IMR-90 (cell line): ENCODE data around the gene ZNF579. TPM values are rescaled to one million over a fixed set of nuclear protein-coding genes. Genes with fewer than 3 reads are reported as not detected.

Experiments used
- ATAC-seq: fragments of 200-7000 bp; cut with Tn5 transposase; 2 replicates; pipeline ENCODE4 v1.9.1; 2020; ENCODE audit warnings: low read depth, mild to moderate bottlenecking, moderate library complexity
- BruUV-seq: library from RNA; stranded (reverse); fragments of 400-500 nt; replicated peaks from 2 replicates; lab custom pipeline; 2021; lab: Mats Ljungman, UMichigan
- CTCF ChIA-PET: fragments of 300-600 bp; formaldehyde crosslinking; extraction: SDS; loops from one replicate; lab custom pipeline; 2021; ENCODE audit warnings: antibody characterized with exemption; lab: Yijun Ruan, JAX
- POLR2A ChIA-PET: fragments of 300-600 bp; sonication (Branson Sonifier 250); formaldehyde crosslinking; loops from one replicate; lab custom pipeline; 2022; ENCODE audit warnings: antibody characterized with exemption; ENCODE audit not compliant: unreplicated experiment; lab: Charles Lee
- DNase-seq: peaks from one replicate; pipeline ENCODE4 v3.0.0; 2013
- H2AFZ ChIP-seq: replicated peaks from 2 replicates; pipeline ENCODE3; 2013; ENCODE audit warnings: low read length, mild to moderate bottlenecking; ENCODE audit not compliant: poor library complexity
- H2AK5ac ChIP-seq: 2 replicates; pipeline ENCODE4 v1.6.1; 2013; ENCODE audit warnings: low read depth, low read length, inconsistent platforms
- H2AK9ac ChIP-seq: replicated peaks from 2 replicates; pipeline ENCODE3; 2013; ENCODE audit warnings: mild to moderate bottlenecking, low read depth, low read length, moderate library complexity; ENCODE audit not compliant: poor library complexity
- H2BK120ac ChIP-seq: 2 replicates; pipeline ENCODE4 v1.6.1; 2013; ENCODE audit warnings: low read depth, low read length, inconsistent platforms
- H2BK15ac ChIP-seq: 3 replicates; pipeline ENCODE4 v1.6.1; 2013; ENCODE audit warnings: low read depth, low read length, inconsistent platforms
- H2BK20ac ChIP-seq: 2 replicates; pipeline ENCODE4 v1.6.1; 2013; ENCODE audit warnings: low read depth, mild to moderate bottlenecking, inconsistent platforms, low read length, moderate library complexity
- H2BK5ac ChIP-seq: 2 replicates; pipeline ENCODE4 v1.6.1; 2013; ENCODE audit warnings: mild to moderate bottlenecking, low read depth, low read length, inconsistent platforms; ENCODE audit not compliant: poor library complexity, severe bottlenecking
- H3K14ac ChIP-seq: replicated peaks from 2 replicates; pipeline ENCODE4 v1.6.1; 2013; ENCODE audit warnings: low read depth, low read length, inconsistent platforms
- H3K18ac ChIP-seq: 2 replicates; pipeline ENCODE4 v1.6.1; 2013; ENCODE audit warnings: low read depth, low read length, control low read depth
- H3K23ac ChIP-seq: 2 replicates; pipeline ENCODE4 v1.6.1; 2013; ENCODE audit warnings: low read depth, low read length, inconsistent platforms
- H3K27ac ChIP-seq: 2 replicates; pipeline ENCODE4 v1.5.1; 2013; ENCODE audit warnings: mild to moderate bottlenecking, control low read depth, low read length; ENCODE audit not compliant: insufficient read depth
- H3K27me3 ChIP-seq: 2 replicates; pipeline ENCODE4 v1.6.1; 2013; ENCODE audit warnings: low read length; ENCODE audit not compliant: control insufficient read depth, insufficient read depth
- H3K36me3 ChIP-seq: 2 replicates; pipeline ENCODE4 v1.6.1; 2013; ENCODE audit warnings: low read length, mixed read lengths; ENCODE audit not compliant: control insufficient read depth, insufficient read depth
- H3K4ac ChIP-seq: 2 replicates; pipeline ENCODE4 v1.6.1; 2013; ENCODE audit warnings: low read depth, low read length, inconsistent platforms
- H3K4me1 ChIP-seq: 2 replicates; pipeline ENCODE4 v1.6.1; 2013; ENCODE audit warnings: low read length, mixed read lengths; ENCODE audit not compliant: control insufficient read depth, insufficient read depth
- H3K4me2 ChIP-seq: 2 replicates; pipeline ENCODE4 v1.6.1; 2013; ENCODE audit warnings: low read depth, mild to moderate bottlenecking, control low read depth, low read length, moderate library complexity
- H3K4me3 ChIP-seq: 2 replicates; pipeline ENCODE4 v1.5.1; 2013; ENCODE audit warnings: low read depth, mild to moderate bottlenecking, control low read depth, low read length, moderate library complexity; ENCODE audit not compliant: insufficient read depth
- H3K56ac ChIP-seq: 2 replicates; pipeline ENCODE4 v1.6.1; 2013; ENCODE audit warnings: low read length, inconsistent platforms; ENCODE audit not compliant: insufficient read depth; ENCODE audit errors: extremely low read depth
- H3K79me1 ChIP-seq, 2 experiments: 2 replicates each; pipeline ENCODE4 v1.6.1; 2013; ENCODE audit warnings: low read length in 2 of 2, inconsistent platforms in 1 of 2, low read depth in 1 of 2
- H3K9ac ChIP-seq: 2 replicates; pipeline ENCODE4 v1.6.1; 2013; ENCODE audit warnings: low read depth, low read length, control low read depth
- H3K9me1 ChIP-seq: 2 replicates; pipeline ENCODE4 v1.6.1; 2013; ENCODE audit warnings: low read length, inconsistent platforms; ENCODE audit not compliant: insufficient read depth
- H3K9me3 ChIP-seq: 2 replicates; pipeline ENCODE4 v1.6.1; 2013; ENCODE audit warnings: low read length; ENCODE audit not compliant: control insufficient read depth, insufficient read depth
- H4K20me1 ChIP-seq: 2 replicates; pipeline ENCODE4 v1.6.1; 2013; ENCODE audit warnings: low read length, inconsistent platforms; ENCODE audit not compliant: insufficient read depth
- H4K5ac ChIP-seq: 2 replicates; pipeline ENCODE4 v1.6.1; 2013; ENCODE audit warnings: mild to moderate bottlenecking, low read depth, low read length, control low read depth
- H4K8ac ChIP-seq, 2 experiments: 2 replicates each; pipeline ENCODE4 v1.6.1; 2013; ENCODE audit warnings: low read depth in 2 of 2, low read length in 2 of 2, control low read depth in 1 of 2, inconsistent platforms in 1 of 2
- H4K91ac ChIP-seq: 2 replicates; pipeline ENCODE4 v1.6.1; 2013; ENCODE audit warnings: low read depth, low read length, inconsistent platforms; ENCODE audit not compliant: insufficient read depth
- BHLHE40 ChIP-seq: fragments of 150-350 bp; IDR thresholded peaks from 2 replicates; pipeline ENCODE4 v1.6.1; 2016; ENCODE audit warnings: mild to moderate bottlenecking, low read depth, low read length
- CEBPB ChIP-seq: IDR thresholded peaks from 2 replicates; pipeline ENCODE4 v1.6.1; 2012; ENCODE audit warnings: low read depth, low read length, improper control_type of control experiment
- CHD1 ChIP-seq: IDR thresholded peaks from 2 replicates; pipeline ENCODE4 v1.6.1; 2012; ENCODE audit warnings: low read depth, low read length, improper control_type of control experiment
- CTCF ChIP-seq: conservative IDR thresholded peaks from 2 replicates; pipeline ENCODE4 v1.5.1; 2012; ENCODE audit warnings: mild to moderate bottlenecking, low read depth, low read length, improper control_type of control experiment
- ELK1 ChIP-seq: fragments of 150-350 bp; IDR thresholded peaks from 2 replicates; pipeline ENCODE4 v1.6.1; 2016; ENCODE audit warnings: low read depth, mild to moderate bottlenecking, low read length, moderate library complexity, borderline replicate concordance
- FOS ChIP-seq: fragments of 150-350 bp; IDR thresholded peaks from 2 replicates; pipeline ENCODE4 v1.6.1; 2016; ENCODE audit warnings: low read depth, low read length
- MAFK ChIP-seq: IDR thresholded peaks from 2 replicates; pipeline ENCODE4 v1.6.1; 2012; ENCODE audit warnings: low read depth, low read length, improper control_type of control experiment
- MAZ ChIP-seq: IDR thresholded peaks from 2 replicates; pipeline ENCODE4 v1.6.1; 2012; ENCODE audit warnings: low read depth, mild to moderate bottlenecking, low read length, improper control_type of control experiment, moderate library complexity, borderline replicate concordance
- MXI1 ChIP-seq: IDR thresholded peaks from 2 replicates; pipeline ENCODE4 v1.6.1; 2012; ENCODE audit warnings: low read depth, mild to moderate bottlenecking, low read length, moderate library complexity, borderline replicate concordance
- NFE2L2 ChIP-seq: fragments of 150-350 bp; IDR thresholded peaks from 2 replicates; pipeline ENCODE4 v1.6.1; 2016; ENCODE audit warnings: low read depth, mild to moderate bottlenecking, low read length
- POLR2A ChIP-seq: IDR thresholded peaks from 2 replicates; pipeline ENCODE4 v1.6.1; 2012; ENCODE audit warnings: mild to moderate bottlenecking, low read depth, low read length
- RAD21 ChIP-seq: IDR thresholded peaks from 2 replicates; pipeline ENCODE4 v1.6.1; 2012; ENCODE audit warnings: low read length, improper control_type of control experiment
- RCOR1 ChIP-seq: IDR thresholded peaks from 2 replicates; pipeline ENCODE4 v1.6.1; 2012; ENCODE audit warnings: mild to moderate bottlenecking, low read length, improper control_type of control experiment; ENCODE audit not compliant: insufficient replicate concordance
- RFX5 ChIP-seq: IDR thresholded peaks from 2 replicates; pipeline ENCODE4 v1.8.0; 2012; ENCODE audit warnings: low read depth, mild to moderate bottlenecking, low read length, moderate library complexity
- SMC3 ChIP-seq: fragments of 150-350 bp; IDR thresholded peaks from 2 replicates; pipeline ENCODE4 v1.6.1; 2016; ENCODE audit warnings: low read depth, mild to moderate bottlenecking, antibody characterized with exemption, low read length, moderate library complexity
- WGBS, 2 experiments: methylation state at CpG; one replicate each; pipeline versions ENCODE4 v1.1.5 to v1.1.7; 2013; ENCODE audit warnings: missing lambda C conversion rate in 2 of 2; ENCODE audit not compliant: insufficient read length in 1 of 2; ENCODE audit errors: extremely low coverage in 2 of 2; 5-methylcytosine and 5-hydroxymethylcytosine counted together
- dilution Hi-C: fragments of 300-500 bp; cut with HindIII; formaldehyde crosslinking; loops from one replicate; pipeline ENCODE4 v1.14.3; 2018; ENCODE audit warnings: low sequenced_read_pairs; ENCODE audit not compliant: unreplicated experiment
- in situ Hi-C: fragments of 300-500 bp; cut with MboI; formaldehyde crosslinking; loops from 3 replicates; pipeline ENCODE4 v1.14.3; 2019; ENCODE audit warnings: low sequenced_read_pairs, inconsistent platforms, mixed read lengths
- intact Hi-C: fragments of 100-400 bp; cut with micrococcal nuclease; formaldehyde crosslinking; loops from 2 replicates; pipeline ENCODE4 v1.10.0; 2022
- polyA plus RNA-seq, 3 experiments: library from polyadenylated mRNA; depleted of rRNA; stranded (reverse); fragments of >200 nt; gene quantifications; 2 replicates each; pipeline ENCODE4 v1.2.3, GENCODE V29; 2012; ENCODE audit warnings: low replicate concordance in 1 of 3
- total RNA-seq: library from RNA; depleted of rRNA; stranded (reverse); fragments of >200 nt; gene quantifications from 2 replicates; pipeline ENCODE4 v1.2.3, GENCODE V29; 2012

The ZNF579 gene
- total and polyA plus RNA-seq, 2 of the 4 experiments (the other 2 are of a cell fraction), result 0.54 to 9.0 TPM

- H2BK15ac ChIP-seq, result no peak overlapping the region
- CTCF ChIA-PET, result no interaction called here
- H4K5ac ChIP-seq, result no peak overlapping the region
- no peak overlapping the region for H4K91ac ChIP-seq
- H3K56ac ChIP-seq, result no peak overlapping the region
- 60% methylated on average over 2 of the region's 9 CpGs; no CpG with 5 or more reads in 1 of the 2 experiments for WGBS, 2 experiments
- H3K18ac ChIP-seq, result no peak overlapping the region
- no peak overlapping the region for H3K4me3 ChIP-seq
- POLR2A ChIA-PET, result no interaction called here
- H2AK9ac ChIP-seq, result no peak overlapping the region
- H3K36me3 ChIP-seq, result no peaks in the 10 kb centered on the region
- H3K9me1 ChIP-seq, result no peaks in the 10 kb centered on the region
- no peaks in the 10 kb centered on the region for H4K20me1 ChIP-seq
- no peak overlapping the region for H3K14ac ChIP-seq
- intact Hi-C loops (no loop called here), dilution Hi-C loops (no loop called here), in situ Hi-C loops (no loop called here)
- no peak overlapping the region for H2AK5ac ChIP-seq
- no peak overlapping the region for H2BK120ac ChIP-seq
- H2AFZ ChIP-seq, result peak overlapping the region; percentile 21
- no peak for ATAC-seq
- no peak overlapping the region for H3K27ac ChIP-seq
- no peak overlapping the region for H4K8ac ChIP-seq
- no TSS peak for BruUV-seq
- no peak overlapping the region for H3K4ac ChIP-seq
- no peak overlapping the region for H3K23ac ChIP-seq
- H3K27me3 ChIP-seq, result peaks cover 7% of the 10 kb centered on the region
- TF ChIP-seq CTCF, result no peak
- no peak for TF ChIP-seq MXI1
- no peak for TF ChIP-seq SMC3
- no peak for TF ChIP-seq RCOR1
- no peak for TF ChIP-seq MAFK
- no peak for TF ChIP-seq CHD1
- no peak for TF ChIP-seq RAD21
- no peak for TF ChIP-seq BHLHE40
- no peak for TF ChIP-seq NFE2L2
- no peak for TF ChIP-seq CEBPB
- no peak for TF ChIP-seq ELK1
- TF ChIP-seq FOS, result no peak
- no peak for TF ChIP-seq MAZ
- TF ChIP-seq RFX5, result no peak
- TF ChIP-seq POLR2A, result no peak
- no peak overlapping the region for H3K4me2 ChIP-seq
- H3K79me1 ChIP-seq, result no peaks in the 10 kb centered on the region
- DNase-seq, result no peak
- no peak overlapping the region for H2BK20ac ChIP-seq
- H3K9ac ChIP-seq, result no peak overlapping the region
- H2BK5ac ChIP-seq, result no peak overlapping the region
- H3K9me3 ChIP-seq, result peaks cover 5% of the 10 kb centered on the region; the same call in 1 of the 2 replicates
- H3K4me1 ChIP-seq, result no peaks in the 10 kb centered on the region
Measured at GRCh38 chr19:55559684-55560083, 21.0 kb downstream of the ZNF579 start.
